PC-9 (cell line): ENCODE data around the gene DAZAP2. TPM values are rescaled to one million over a fixed set of nuclear protein-coding genes. Genes with fewer than 3 reads are reported as not detected.

Experiments
- BruUV-seq: library from RNA; stranded (reverse); fragments of 400-500 nt; replicated peaks from 2 replicates; lab custom pipeline; 2021; lab: Mats Ljungman, UMichigan
- CTCF ChIA-PET: fragments of 300-600 bp; sonication (Branson Sonifier 250); formaldehyde crosslinking; loops from one replicate; lab custom pipeline; 2022; ENCODE audit warnings: antibody characterized with exemption; lab: Charles Lee
- POLR2A ChIA-PET: fragments of 300-600 bp; sonication (Branson Sonifier 250); formaldehyde crosslinking; loops from one replicate; lab custom pipeline; 2022; ENCODE audit warnings: antibody characterized with exemption; ENCODE audit not compliant: unreplicated experiment; lab: Charles Lee
- DNase-seq, 2 experiments: peaks; one replicate each; pipeline versions ENCODE4 v3.0.0 to v3.0.0-alpha.2; 2015 to 2022; ENCODE audit warnings: mixed read lengths in 1 of 2
- H2AFZ ChIP-seq: fragments of 200-600 bp; sonication (generic); 2 replicates; pipeline ENCODE4 v1.8.1; 2017; ENCODE audit warnings: antibody characterized with exemption
- H3F3A ChIP-seq: fragments of 200-600 bp; sonication (generic); 2 replicates; pipeline ENCODE4 v1.8.1; 2017; ENCODE audit warnings: antibody characterized with exemption, mild to moderate bottlenecking, low read depth; ENCODE audit not compliant: insufficient read depth
- H3K27ac ChIP-seq: fragments of 200-600 bp; sonication (generic); 2 replicates; pipeline ENCODE4 v1.6.1; 2016; ENCODE audit warnings: mixed run types
- H3K27me3 ChIP-seq: fragments of 200-600 bp; sonication (generic); 2 replicates; pipeline ENCODE4 v1.6.1; 2016; ENCODE audit warnings: low read depth, mixed run types; ENCODE audit not compliant: insufficient read depth
- H3K36me3 ChIP-seq: fragments of 200-600 bp; sonication (generic); 2 replicates; pipeline ENCODE4 v1.6.1; 2016; ENCODE audit warnings: low read depth, mixed run types
- H3K4me1 ChIP-seq: fragments of 200-600 bp; sonication (generic); replicated peaks from 2 replicates; pipeline ENCODE4 v1.6.1; 2016; ENCODE audit warnings: mixed run types; ENCODE audit not compliant: insufficient read depth
- H3K4me2 ChIP-seq: fragments of 200-600 bp; sonication (generic); 2 replicates; pipeline ENCODE4 v1.6.1; 2017; ENCODE audit warnings: mixed run types
- H3K4me3 ChIP-seq: fragments of 200-600 bp; sonication (generic); 2 replicates; pipeline ENCODE4 v1.6.1; 2016; ENCODE audit warnings: mixed run types
- H3K79me2 ChIP-seq: fragments of 200-600 bp; sonication (generic); 2 replicates; pipeline ENCODE4 v1.6.1; 2017; ENCODE audit warnings: low read depth, mixed run types
- H3K9me2 ChIP-seq: fragments of 200-600 bp; sonication (generic); 2 replicates; pipeline ENCODE4 v1.8.1; 2017; ENCODE audit warnings: mild to moderate bottlenecking; ENCODE audit not compliant: insufficient read depth
- H3K9me3 ChIP-seq: fragments of 200-600 bp; sonication (generic); 2 replicates; pipeline ENCODE4 v1.8.1; 2016; ENCODE audit warnings: low read depth; ENCODE audit not compliant: insufficient read depth
- H4K20me1 ChIP-seq: fragments of 200-600 bp; sonication (generic); 2 replicates; pipeline ENCODE4 v1.8.1; 2017; ENCODE audit not compliant: insufficient read depth
- EZH2 ChIP-seq: fragments of 200-600 bp; sonication (generic); IDR thresholded peaks from 2 replicates; pipeline ENCODE4 v1.8.0; 2017; ENCODE audit warnings: antibody characterized with exemption, low read depth
- intact Hi-C: fragments of 100-400 bp; cut with micrococcal nuclease; formaldehyde crosslinking; loops from one replicate; pipeline ENCODE4 v1.10.0; 2022; ENCODE audit not compliant: unreplicated experiment
- total RNA-seq: library from RNA; stranded (reverse); gene quantifications from 2 replicates; pipeline ENCODE4 v1.2.3, GENCODE V29; 2021
- TF ChIP-seq, protein P1 (sequence below): fragments of 200-600 bp; sonication (generic); conservative IDR thresholded peaks from 2 replicates; pipeline ENCODE4 v1.6.1; 2017; ENCODE audit warnings: mixed run types, antibody characterized with exemption, mild to moderate bottlenecking, moderate library complexity

Gene DAZAP2
- total RNA-seq, 1 experiment from 2014 or later: 154 TPM

DNA sequence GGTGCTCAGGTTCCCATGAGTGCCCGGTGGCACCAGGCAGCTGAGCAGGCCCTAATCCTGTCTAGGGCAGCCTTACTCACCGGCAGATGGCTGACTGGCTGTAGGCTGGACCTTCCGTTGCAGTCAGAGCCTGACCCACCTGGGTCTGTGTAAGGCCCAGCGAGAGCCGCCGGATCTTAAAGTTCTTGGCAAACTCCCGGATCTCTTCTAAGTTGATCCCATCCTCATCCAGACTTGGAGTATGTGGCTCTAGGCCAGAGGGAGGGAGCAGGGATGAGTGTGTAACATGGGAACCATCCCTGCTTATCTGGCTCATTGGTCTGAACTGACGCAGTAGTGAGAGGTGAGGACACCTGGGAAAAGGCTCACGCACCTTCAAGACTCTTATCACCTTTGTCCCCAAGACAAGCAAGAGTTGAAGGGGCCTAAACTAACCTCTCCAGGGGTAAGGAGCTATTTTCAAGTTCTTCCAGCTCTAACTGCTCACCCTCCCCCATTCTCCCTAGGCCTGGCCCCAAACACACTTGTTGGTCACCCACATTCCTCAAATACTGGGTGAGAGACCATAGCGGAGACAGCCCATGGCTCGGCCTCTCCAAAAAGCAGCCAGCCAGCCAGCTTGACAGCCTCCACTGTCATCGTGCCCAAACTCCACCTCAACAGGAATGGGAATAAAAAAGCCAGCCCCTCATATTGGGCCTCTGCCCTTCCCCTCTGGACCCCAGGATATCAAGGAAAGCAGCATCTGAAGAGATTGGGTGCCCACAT lies 46.9 kb upstream of the DAZAP2 start:
- H3K79me2 ChIP-seq: no peaks in the 10 kb centered on the region
- H4K20me1 ChIP-seq: no peaks in the 10 kb centered on the region
- CTCF ChIA-PET: no interaction called here
- POLR2A ChIA-PET: no interaction called here
- no peaks in the 10 kb centered on the region for H3K9me2 ChIP-seq
- H3F3A ChIP-seq: no peaks in the 10 kb centered on the region
- no peaks in the 10 kb centered on the region for H3K9me3 ChIP-seq
- H3K27ac ChIP-seq: no peak overlapping the region
- no peaks in the 10 kb centered on the region for H3K27me3 ChIP-seq
- TF ChIP-seq, protein P1, sequence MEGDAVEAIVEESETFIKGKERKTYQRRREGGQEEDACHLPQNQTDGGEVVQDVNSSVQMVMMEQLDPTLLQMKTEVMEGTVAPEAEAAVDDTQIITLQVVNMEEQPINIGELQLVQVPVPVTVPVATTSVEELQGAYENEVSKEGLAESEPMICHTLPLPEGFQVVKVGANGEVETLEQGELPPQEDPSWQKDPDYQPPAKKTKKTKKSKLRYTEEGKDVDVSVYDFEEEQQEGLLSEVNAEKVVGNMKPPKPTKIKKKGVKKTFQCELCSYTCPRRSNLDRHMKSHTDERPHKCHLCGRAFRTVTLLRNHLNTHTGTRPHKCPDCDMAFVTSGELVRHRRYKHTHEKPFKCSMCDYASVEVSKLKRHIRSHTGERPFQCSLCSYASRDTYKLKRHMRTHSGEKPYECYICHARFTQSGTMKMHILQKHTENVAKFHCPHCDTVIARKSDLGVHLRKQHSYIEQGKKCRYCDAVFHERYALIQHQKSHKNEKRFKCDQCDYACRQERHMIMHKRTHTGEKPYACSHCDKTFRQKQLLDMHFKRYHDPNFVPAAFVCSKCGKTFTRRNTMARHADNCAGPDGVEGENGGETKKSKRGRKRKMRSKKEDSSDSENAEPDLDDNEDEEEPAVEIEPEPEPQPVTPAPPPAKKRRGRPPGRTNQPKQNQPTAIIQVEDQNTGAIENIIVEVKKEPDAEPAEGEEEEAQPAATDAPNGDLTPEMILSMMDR: no peak
- no peak for TF ChIP-seq EZH2
- H3K36me3 ChIP-seq: no peaks in the 10 kb centered on the region
- no peak overlapping the region for H3K4me2 ChIP-seq
- no TSS peak for BruUV-seq
- no peak overlapping the region for H2AFZ ChIP-seq
- H3K4me1 ChIP-seq: no peaks in the 10 kb centered on the region
- intact Hi-C loops: no loop called here
- H3K4me3 ChIP-seq: no peak overlapping the region
- no peak for DNase-seq

DNA sequence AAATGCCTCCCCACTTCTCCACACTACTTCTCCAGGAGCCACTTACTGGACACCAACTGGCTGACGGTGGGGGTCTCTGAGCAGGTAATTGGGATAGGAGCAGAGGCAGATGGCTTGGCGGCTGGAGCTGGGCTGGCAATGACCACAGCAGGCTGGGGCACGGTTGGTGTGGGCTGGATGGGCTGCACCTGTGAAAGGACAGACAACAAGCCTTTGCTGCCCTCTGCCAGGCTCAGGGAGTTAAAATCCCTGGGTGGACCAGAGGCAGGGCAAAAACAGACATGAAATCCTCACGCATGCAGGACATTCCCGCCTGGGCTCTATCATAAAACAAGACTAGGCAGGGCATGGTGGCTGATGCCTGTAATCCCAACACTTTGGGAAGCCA lies 46.3 kb upstream of the DAZAP2 start:
- TF ChIP-seq, protein P1: no peak
- TF ChIP-seq EZH2: no peak
- H3K9me2 ChIP-seq: no peaks in the 10 kb centered on the region
- no peaks in the 10 kb centered on the region for H3K9me3 ChIP-seq
- intact Hi-C loops: no loop called here
- H3K4me1 ChIP-seq: no peaks in the 10 kb centered on the region
- no peaks in the 10 kb centered on the region for H4K20me1 ChIP-seq
- H3F3A ChIP-seq: no peaks in the 10 kb centered on the region
- no peak for DNase-seq
- no peak overlapping the region for H2AFZ ChIP-seq
- no peaks in the 10 kb centered on the region for H3K36me3 ChIP-seq
- ChIA-PET CTCF (no interaction called here), POLR2A (no interaction called here)
- no peak overlapping the region for H3K4me2 ChIP-seq
- no peak overlapping the region for H3K27ac ChIP-seq
- no peak overlapping the region for H3K4me3 ChIP-seq
- no TSS peak for BruUV-seq
- no peaks in the 10 kb centered on the region for H3K79me2 ChIP-seq
- no peaks in the 10 kb centered on the region for H3K27me3 ChIP-seq

DNA sequence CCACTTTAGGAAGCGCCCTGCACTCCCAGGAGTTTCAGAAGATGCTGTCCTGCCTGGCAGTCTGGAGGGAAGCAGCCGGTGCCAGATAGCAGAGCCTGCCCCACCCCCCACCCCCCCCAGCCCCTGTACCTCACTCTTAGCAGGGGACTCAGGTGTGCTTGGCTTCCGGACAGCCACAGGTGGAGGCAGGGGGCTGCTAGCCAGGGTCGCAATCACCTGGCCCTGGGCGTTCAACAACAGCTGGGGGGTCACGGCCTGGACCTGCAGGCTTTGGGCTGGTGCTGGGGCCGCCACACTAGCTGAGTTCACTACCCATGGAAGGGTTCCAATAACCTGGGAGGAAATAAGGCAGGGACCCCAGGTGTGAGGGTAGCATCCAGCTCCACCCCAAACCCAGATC lies 42.8 kb upstream of the DAZAP2 start:
- Histone ChIP-seq H3K36me3 (no peaks in the 10 kb centered on the region), H3K4me2 (no peak overlapping the region), H3F3A (0 out of 2 replicates have a peak, but pooled peaks cover under 1% of the 10 kb centered on the region), H3K27me3 (no peaks in the 10 kb centered on the region), H3K4me1 (no peaks in the 10 kb centered on the region), H3K9me3 (no peaks in the 10 kb centered on the region), H3K79me2 (no peaks in the 10 kb centered on the region), H3K27ac (no peak overlapping the region), H2AFZ (no peak overlapping the region), H4K20me1 (no peaks in the 10 kb centered on the region), H3K9me2 (no peaks in the 10 kb centered on the region), H3K4me3 (no peak overlapping the region)
- TF ChIP-seq, protein P1: no peak
- no peak for TF ChIP-seq EZH2
- POLR2A ChIA-PET: no interaction called here
- no TSS peak for BruUV-seq
- intact Hi-C loops: no loop called here
- DNase-seq: no peak
- CTCF ChIA-PET: interaction anchor here (0.7 kb wide), 1 partner anchor 87 kb away, joined by 3 read pairs; no protein-coding TSS in a partner anchor
